Gastroesophageal sphincter (tissue), 3 donors: ENCODE results near the gene RAPGEF3.

Experiments
- CTCF ChIP-seq, 4 experiments: fragments of 200-600 bp in 2 of 4; fragments of 450-650 bp in 2 of 4; sonication (generic) in 1 of 4; IDR thresholded peaks; one replicate each; pipeline ENCODE4 v1.5.1; 2017 to 2019; ENCODE audit warnings: antibody characterized with exemption in 4 of 4, mild to moderate bottlenecking in 2 of 4, moderate library complexity in 2 of 4
- EP300 ChIP-seq: sonication (generic); formaldehyde crosslinking; IDR thresholded peaks from one replicate; pipeline ENCODE4 v1.6.1; 2017; ENCODE audit warnings: antibody characterized with exemption, mild to moderate bottlenecking
- POLR2A ChIP-seq, 2 donors: fragments of 450-650 bp; IDR thresholded peaks; one replicate each; pipeline ENCODE4 v1.6.1; 2017; ENCODE audit warnings: antibody characterized with exemption in 2 of 2, mild to moderate bottlenecking in 2 of 2, moderate library complexity in 1 of 2
- POLR2AphosphoS5 ChIP-seq: sonication (generic); formaldehyde crosslinking; IDR thresholded peaks from one replicate; pipeline ENCODE4 v1.6.1; 2017; ENCODE audit warnings: antibody characterized with exemption

- TF ChIP-seq CTCF (IDR thresholded peaks at IDR 0.05) (no peak), POLR2A (IDR thresholded peaks at IDR 0.05) (no peak), EP300 (no peak), POLR2AphosphoS5 (no peak)
Measured at GRCh38 chr12:47711448-47711847, 47.2 kb downstream of the RAPGEF3 start.
